ENCODE results near the gene VPS35.
"Not testable (repeated sequence)": the region's sequence is repeated elsewhere in the genome, so short reads cannot be mapped to it uniquely, and the experiment has no call there.

The VPS35 gene

GRCh38 chr16:46711106-46712058 lies 22.4 kb upstream of the VPS35 start:
- DNase-seq = no peak

GRCh38 chr16:46709469-46710005 lies 20.6 kb upstream of the VPS35 start:
- no peak for DNase-seq

- DNase-seq = no peak
Measured at GRCh38 chr16:46706642-46707041, 17.7 kb upstream of the VPS35 start.

- no peak for DNase-seq
Measured at GRCh38 chr16:46702030-46702429, 13.1 kb upstream of the VPS35 start.

- no peak for DNase-seq
Measured at GRCh38 chr16:46701615-46702014, 12.6 kb upstream of the VPS35 start.

GRCh38 chr16:46700048-46700447 lies 11.1 kb upstream of the VPS35 start:
- DNase-seq = no peak

- DNase-seq = no peak
Measured at GRCh38 chr16:46696957-46697356, 8.0 kb upstream of the VPS35 start.

- DNase-seq = no peak
Measured at GRCh38 chr16:46695937-46696336, 7.0 kb upstream of the VPS35 start.

GRCh38 chr16:46693598-46693997 lies 4.6 kb upstream of the VPS35 start:
- DNase-seq = no peak

- DNase-seq = no peak
Measured at GRCh38 chr16:46691726-46692125, 2.7 kb upstream of the VPS35 start.

- no peak for DNase-seq
Measured at GRCh38 chr16:46690281-46691178, 1.6 kb upstream of the VPS35 start.

GRCh38 chr16:46689365-46690280 lies 645 bp upstream of the VPS35 start, which contains the start of gene ORC6:
Gene ORC6 (plus strand): TSS chr16:46689659. CDS start chr16:46689706, 47 bp downstream.
- peak; percentile 99 for DNase-seq

- no peak for DNase-seq
Measured at GRCh38 chr16:46688101-46688653, 801 bp downstream of the VPS35 start.

GRCh38 chr16:46687486-46687885 lies 1.5 kb downstream of the VPS35 start:
- DNase-seq = no peak

GRCh38 chr16:46686815-46687473 lies 2.0 kb downstream of the VPS35 start:
- DNase-seq = no peak

GRCh38 chr16:46681867-46682266 lies 7.1 kb downstream of the VPS35 start:
- DNase-seq = not testable (repeated sequence)

- not testable (repeated sequence) for DNase-seq
Measured at GRCh38 chr16:46677943-46678342, 11.0 kb downstream of the VPS35 start.

- peak; percentile 72 for DNase-seq
Measured at GRCh38 chr16:46673320-46674013, 15.5 kb downstream of the VPS35 start.

GRCh38 chr16:46662123-46662522 lies 26.9 kb downstream of the VPS35 start:
- DNase-seq = no peak

- DNase-seq = no peak
Measured at GRCh38 chr16:46658925-46659324, 30.1 kb downstream of the VPS35 start.

GRCh38 chr16:46651305-46651704 lies 37.7 kb downstream of the VPS35 start:
- no peak for DNase-seq
